ENCODE results near the gene CDR2L.
A peak's percentile ranks its signal among the peaks of the same experiment; 100 is the strongest.

Gene CDR2L

GRCh38 chr17:74987418-74987908 is at the start of gene CDR2L:
CDR2L (plus strand) TSS chr17:74987632; CDS start chr17:74988044, 412 bp downstream.
- peak; percentile 96 for DNase-seq

GRCh38 chr17:74938194-74938950 is 49.1 kb upstream of the CDR2L start:
- no peak for DNase-seq

- no peak for DNase-seq
Observed at GRCh38 chr17:74939534-74939933, 47.9 kb upstream of the CDR2L start.

GRCh38 chr17:74941128-74941725 is 46.2 kb upstream of the CDR2L start:
- DNase-seq = no peak

GRCh38 chr17:74943808-74944522 is 43.5 kb upstream of the CDR2L start:
- no peak for DNase-seq

GRCh38 chr17:74945543-74945942 is 41.9 kb upstream of the CDR2L start:
- no peak for DNase-seq

GRCh38 chr17:74946641-74947040 is 40.8 kb upstream of the CDR2L start:
- no peak for DNase-seq

GRCh38 chr17:74947041-74947754 is 40.2 kb upstream of the CDR2L start:
- no peak for DNase-seq

GRCh38 chr17:74949455-74950115 is 37.8 kb upstream of the CDR2L start:
- DNase-seq = no peak

- no peak for DNase-seq
Observed at GRCh38 chr17:74950207-74950606, 37.2 kb upstream of the CDR2L start.

- DNase-seq = no peak
Observed at GRCh38 chr17:74951065-74951464, 36.4 kb upstream of the CDR2L start.

- no peak for DNase-seq
Observed at GRCh38 chr17:74951680-74952421, 35.6 kb upstream of the CDR2L start.

GRCh38 chr17:74952431-74953133 is 34.9 kb upstream of the CDR2L start:
- no peak for DNase-seq

- DNase-seq = no peak
Observed at GRCh38 chr17:74953134-74953687, 34.2 kb upstream of the CDR2L start.

- DNase-seq = no peak
Observed at GRCh38 chr17:74954115-74954514, 33.3 kb upstream of the CDR2L start.

GRCh38 chr17:74954665-74955421 is 32.6 kb upstream of the CDR2L start:
- no peak for DNase-seq

- DNase-seq = no peak
Observed at GRCh38 chr17:74956093-74956492, 31.3 kb upstream of the CDR2L start.

GRCh38 chr17:74957935-74958740 is 29.3 kb upstream of the CDR2L start:
- DNase-seq = peak; percentile 84

All from right forelimb (tissue), 1 donor.